M059J (cell line): ENCODE data around the gene MFSD6. TPM values are rescaled to one million over a fixed set of nuclear protein-coding genes. Genes with fewer than 3 reads are reported as not detected.
"Not testable (repeated sequence)": the region's sequence is repeated elsewhere in the genome, so short reads cannot be mapped to it uniquely, and the experiment has no call there.

Experiments used
- DNase-seq: peaks from one replicate; pipeline ENCODE4 v3.0.0-alpha.2; 2012; ENCODE audit warnings: low read depth
- total RNA-seq: library from RNA; depleted of rRNA; stranded (reverse); fragments of >200 nt; shearing (Covaris generic); gene quantifications from 2 replicates; pipeline ENCODE4 v1.2.3, GENCODE V29; 2014

Gene MFSD6
- total RNA-seq, 1 experiment from 2014 or later, result 27.4 TPM

GRCh38 chr2:190501702-190502407 lies 93.7 kb downstream of the MFSD6 start:
- no peak for DNase-seq

- no peak for DNase-seq
Observed at GRCh38 chr2:190503088-190503487, 94.9 kb downstream of the MFSD6 start.

GRCh38 chr2:190504912-190505311 lies 96.8 kb downstream of the MFSD6 start:
- peak; percentile 11 for DNase-seq

- DNase-seq, result no peak
Observed at GRCh38 chr2:190505696-190506095, 97.5 kb downstream of the MFSD6 start.

- no peak for DNase-seq
Observed at GRCh38 chr2:190506666-190507065, 98.5 kb downstream of the MFSD6 start.

GRCh38 chr2:190507135-190507534 lies 99.0 kb downstream of the MFSD6 start:
- DNase-seq, result no peak

GRCh38 chr2:190509895-190510294 lies 101.7 kb downstream of the MFSD6 start:
- not testable (repeated sequence) for DNase-seq

- DNase-seq, result peak; percentile 43
Observed at GRCh38 chr2:190511104-190511503, 102.9 kb downstream of the MFSD6 start.

- no peak for DNase-seq
Observed at GRCh38 chr2:190512539-190513095, 104.5 kb downstream of the MFSD6 start.

- DNase-seq, result no peak
Observed at GRCh38 chr2:190513877-190514276, 105.7 kb downstream of the MFSD6 start.

GRCh38 chr2:190514676-190515075 lies 106.5 kb downstream of the MFSD6 start:
- no peak for DNase-seq

- DNase-seq, result no peak
Observed at GRCh38 chr2:190515687-190516086, 107.5 kb downstream of the MFSD6 start.

GRCh38 chr2:190517468-190517867 lies 109.3 kb downstream of the MFSD6 start:
- no peak for DNase-seq

GRCh38 chr2:190519975-190520767 lies 112.0 kb downstream of the MFSD6 start:
- DNase-seq, result no peak

- no peak for DNase-seq
Observed at GRCh38 chr2:190524928-190525327, 116.8 kb downstream of the MFSD6 start.

GRCh38 chr2:190526105-190526750 lies 118.1 kb downstream of the MFSD6 start:
- no peak for DNase-seq

- no peak for DNase-seq
Observed at GRCh38 chr2:190527214-190527613, 119.1 kb downstream of the MFSD6 start.

- no peak for DNase-seq
Observed at GRCh38 chr2:190527918-190528317, 119.8 kb downstream of the MFSD6 start.

- no peak for DNase-seq
Observed at GRCh38 chr2:190528521-190529001, 120.4 kb downstream of the MFSD6 start.

GRCh38 chr2:190529486-190530247 lies 121.5 kb downstream of the MFSD6 start:
- no peak for DNase-seq

- DNase-seq, result peak; percentile 51
Observed at GRCh38 chr2:190530248-190530900, 122.2 kb downstream of the MFSD6 start.
